NCI-H82 (cell line): ENCODE results near the gene LRRK2.

Experiments used
- DNase-seq: peaks from one replicate; lab custom pipeline; 2025; lab: John Stamatoyannopoulos, UW

The LRRK2 gene

GRCh38 chr12:40224439-40225291, at the start of gene LRRK2:
Gene LRRK2, plus strand, starts transcription at chr12:40224997. Its CDS starts 135 bp downstream, at chr12:40225132.
- DNase-seq = peak; percentile 61

- DNase-seq = no peak
Observed at GRCh38 chr12:40175045-40175444, 49.8 kb upstream of the LRRK2 start.

DNA sequence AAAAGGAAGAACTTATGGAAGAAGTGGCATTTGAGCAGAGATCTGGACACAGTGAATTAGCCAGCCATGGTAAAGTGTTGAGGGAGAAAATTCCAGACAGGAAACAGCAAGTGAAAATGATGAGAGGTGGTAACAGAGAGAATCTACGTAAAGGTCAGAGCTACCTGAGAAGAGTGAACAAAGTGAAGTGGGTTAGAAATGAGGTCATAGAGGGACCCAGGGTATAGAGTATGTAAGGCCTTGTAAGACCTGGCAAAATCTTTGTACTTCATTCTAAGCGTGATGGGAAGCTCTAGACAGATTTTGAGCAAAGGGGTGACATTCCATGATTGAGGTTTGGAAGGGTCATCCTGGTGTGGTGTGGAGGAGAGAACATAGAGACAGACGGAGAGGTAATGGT, 49.3 kb upstream of the LRRK2 start:
- no peak for DNase-seq

DNA sequence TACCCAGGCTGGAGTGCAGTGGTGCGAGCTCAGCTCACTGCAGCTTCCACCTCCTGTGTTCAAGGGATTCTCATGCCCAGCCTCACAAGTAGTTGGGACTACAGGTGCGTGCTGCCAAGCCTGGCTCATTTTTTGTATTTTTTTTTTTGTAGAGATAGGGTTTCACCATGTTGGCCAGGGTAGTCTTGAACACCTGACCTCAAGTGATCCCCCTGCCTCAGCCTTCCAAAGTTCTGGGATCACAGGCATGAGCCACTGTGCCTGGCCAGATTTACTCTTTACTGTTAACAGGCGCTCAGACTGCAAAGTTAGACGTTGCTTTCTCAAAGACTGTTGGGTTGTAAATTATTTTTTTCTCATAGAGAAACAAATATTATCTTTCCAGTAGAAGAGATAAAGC, 46.1 kb upstream of the LRRK2 start:
- no peak for DNase-seq

- no peak for DNase-seq
Observed at GRCh38 chr12:40181490-40181889, 43.3 kb upstream of the LRRK2 start.

- DNase-seq = no peak
Observed at GRCh38 chr12:40183715-40184114, 41.1 kb upstream of the LRRK2 start.

DNA sequence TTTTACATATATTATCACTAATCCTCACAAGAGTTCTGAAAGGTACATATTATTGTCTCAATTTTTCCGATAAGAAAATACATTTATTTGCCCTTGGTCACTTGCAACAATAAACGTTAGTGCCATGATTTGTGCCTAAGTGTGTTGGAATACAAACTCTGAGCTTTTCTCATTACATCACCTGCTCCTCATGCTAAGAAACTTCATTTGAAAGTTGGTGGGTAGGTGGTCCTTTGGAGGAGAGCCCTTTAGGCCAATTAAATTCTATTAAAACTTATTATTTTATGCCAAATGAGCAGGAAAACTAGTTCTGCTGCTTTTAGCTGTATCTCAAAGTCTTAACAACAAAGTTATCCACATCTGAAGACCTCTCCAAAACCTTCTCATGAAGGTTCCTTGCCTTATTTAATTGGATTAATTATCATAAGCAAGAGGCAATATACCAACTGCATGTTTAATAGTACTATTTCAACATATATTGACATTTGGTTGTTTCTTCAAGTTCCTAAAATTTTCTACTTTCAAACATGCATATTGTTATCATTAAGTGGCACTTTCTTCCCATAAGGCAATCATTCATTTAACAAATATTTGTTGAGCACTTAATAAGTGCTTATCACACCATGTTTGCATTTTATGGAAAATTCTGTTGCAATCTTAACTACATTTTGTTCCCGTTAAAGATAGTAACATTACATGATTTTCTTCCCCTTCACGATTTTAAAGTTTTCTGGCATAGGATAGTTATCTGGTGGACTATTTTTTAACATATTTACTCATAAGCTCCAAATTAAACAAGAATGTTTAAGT, 40.1 kb upstream of the LRRK2 start:
- DNase-seq = no peak

GRCh38 chr12:40185303-40185693, 39.5 kb upstream of the LRRK2 start:
- DNase-seq = no peak

DNA sequence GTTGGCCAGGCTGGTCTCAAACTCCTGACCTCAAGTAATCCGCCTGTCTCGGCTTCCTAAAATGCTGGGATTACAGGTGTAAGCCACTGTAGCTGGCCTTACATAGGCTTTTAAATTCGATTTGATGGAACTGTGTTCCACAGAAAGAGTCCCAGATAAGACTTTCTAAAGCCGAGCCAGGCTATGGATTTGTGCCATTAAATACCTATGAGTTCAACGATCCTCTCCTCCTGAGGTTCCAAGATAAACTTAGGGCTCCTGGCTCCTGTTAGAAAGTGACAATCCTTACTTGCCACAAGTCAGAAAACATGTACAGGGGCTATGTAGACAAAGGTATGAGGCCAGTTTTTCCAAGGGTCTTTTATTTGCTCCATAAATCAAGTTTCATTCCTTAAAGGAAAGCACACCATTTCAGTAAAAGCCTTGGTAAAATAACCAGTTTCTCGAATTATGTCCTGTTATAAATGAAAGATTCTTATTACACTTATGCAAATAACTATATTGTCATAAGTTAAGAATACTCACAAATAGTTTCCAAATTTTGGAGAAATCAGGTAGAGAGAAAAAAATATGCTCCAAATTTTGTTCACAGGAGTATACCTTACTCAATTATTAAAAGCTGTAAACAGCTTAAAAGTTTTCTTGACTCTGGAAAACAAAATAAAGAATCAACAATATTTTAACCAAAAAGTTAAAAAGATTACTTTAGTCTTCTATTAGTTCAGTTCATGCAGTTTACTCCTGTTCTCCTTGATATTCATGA, 36.1 kb upstream of the LRRK2 start:
- DNase-seq = no peak

GRCh38 chr12:40192704-40193255, 32.0 kb upstream of the LRRK2 start:
- DNase-seq = no peak

DNA sequence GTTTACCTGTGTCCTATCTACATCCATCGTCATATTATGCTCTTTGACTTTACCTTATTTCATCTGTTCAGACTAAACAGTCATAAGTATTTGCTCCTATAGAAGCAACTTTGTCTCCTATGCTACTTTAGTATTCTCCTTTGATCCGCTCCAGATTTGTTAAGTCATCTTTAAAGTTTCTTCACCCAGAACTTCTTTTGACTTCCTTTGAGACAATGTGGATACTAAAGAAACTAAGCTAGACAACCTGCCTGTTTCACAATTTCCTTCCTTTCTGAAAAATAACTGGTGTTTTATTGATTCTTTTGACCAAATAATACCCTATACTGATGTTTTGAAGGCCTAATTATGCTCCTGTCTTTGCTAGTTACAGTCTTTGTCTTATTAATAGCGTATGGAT, 30.0 kb upstream of the LRRK2 start:
- no peak for DNase-seq

- DNase-seq = no peak
Observed at GRCh38 chr12:40197590-40197989, 27.2 kb upstream of the LRRK2 start.

- DNase-seq = no peak
Observed at GRCh38 chr12:40198601-40199000, 26.2 kb upstream of the LRRK2 start.

GRCh38 chr12:40202095-40203059, 22.4 kb upstream of the LRRK2 start:
- DNase-seq = no peak

- DNase-seq = no peak
Observed at GRCh38 chr12:40203060-40203430, 21.8 kb upstream of the LRRK2 start.

- DNase-seq = no peak
Observed at GRCh38 chr12:40204337-40204736, 20.5 kb upstream of the LRRK2 start.

GRCh38 chr12:40207551-40207950, 17.2 kb upstream of the LRRK2 start:
- DNase-seq = no peak

- no peak for DNase-seq
Observed at GRCh38 chr12:40208707-40209446, 15.9 kb upstream of the LRRK2 start.

- peak; percentile 39 for DNase-seq
Observed at GRCh38 chr12:40209886-40210285, 14.9 kb upstream of the LRRK2 start.

GRCh38 chr12:40211186-40211585, 13.6 kb upstream of the LRRK2 start:
- DNase-seq = peak; percentile 7
